Fibroblast of mammary gland (primary cell): ENCODE data around the gene SLC25A21.
A peak's percentile ranks its signal among the peaks of the same experiment; 100 is the strongest.
"Not testable (repeated sequence)": the region's sequence is repeated elsewhere in the genome, so short reads cannot be mapped to it uniquely, and the experiment has no call there.

Source experiments
- DNase-seq: peaks from one replicate; pipeline ENCODE4 v3.0.0-alpha.2; 2010; ENCODE audit warnings: low read depth
- H3K4me3 ChIP-seq: 2 replicates; pipeline ENCODE4 v1.5.1; 2011; ENCODE audit warnings: low read depth, mild to moderate bottlenecking, low read length, moderate library complexity; ENCODE audit not compliant: control insufficient read depth
- TF ChIP-seq, protein P1 (sequence below): conservative IDR thresholded peaks from 2 replicates; pipeline ENCODE4 v1.5.1; 2011; ENCODE audit warnings: low read depth, low read length, inconsistent platforms; ENCODE audit not compliant: control insufficient read depth, insufficient read depth

Gene SLC25A21

GRCh38 chr14:37197421-37198272, 25.2 kb upstream of the SLC25A21 start, which contains the start of gene MIPOL1:
TSS of gene MIPOL1 (plus strand) at chr14:37197937. CDS start at chr14:37247889, 49,952 bp downstream.
- TF ChIP-seq, protein P1, sequence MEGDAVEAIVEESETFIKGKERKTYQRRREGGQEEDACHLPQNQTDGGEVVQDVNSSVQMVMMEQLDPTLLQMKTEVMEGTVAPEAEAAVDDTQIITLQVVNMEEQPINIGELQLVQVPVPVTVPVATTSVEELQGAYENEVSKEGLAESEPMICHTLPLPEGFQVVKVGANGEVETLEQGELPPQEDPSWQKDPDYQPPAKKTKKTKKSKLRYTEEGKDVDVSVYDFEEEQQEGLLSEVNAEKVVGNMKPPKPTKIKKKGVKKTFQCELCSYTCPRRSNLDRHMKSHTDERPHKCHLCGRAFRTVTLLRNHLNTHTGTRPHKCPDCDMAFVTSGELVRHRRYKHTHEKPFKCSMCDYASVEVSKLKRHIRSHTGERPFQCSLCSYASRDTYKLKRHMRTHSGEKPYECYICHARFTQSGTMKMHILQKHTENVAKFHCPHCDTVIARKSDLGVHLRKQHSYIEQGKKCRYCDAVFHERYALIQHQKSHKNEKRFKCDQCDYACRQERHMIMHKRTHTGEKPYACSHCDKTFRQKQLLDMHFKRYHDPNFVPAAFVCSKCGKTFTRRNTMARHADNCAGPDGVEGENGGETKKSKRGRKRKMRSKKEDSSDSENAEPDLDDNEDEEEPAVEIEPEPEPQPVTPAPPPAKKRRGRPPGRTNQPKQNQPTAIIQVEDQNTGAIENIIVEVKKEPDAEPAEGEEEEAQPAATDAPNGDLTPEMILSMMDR = peak; percentile 18
- peak within 1 kb of the TSS; percentile 81 for H3K4me3 ChIP-seq
- DNase-seq = peak; percentile 82

DNA sequence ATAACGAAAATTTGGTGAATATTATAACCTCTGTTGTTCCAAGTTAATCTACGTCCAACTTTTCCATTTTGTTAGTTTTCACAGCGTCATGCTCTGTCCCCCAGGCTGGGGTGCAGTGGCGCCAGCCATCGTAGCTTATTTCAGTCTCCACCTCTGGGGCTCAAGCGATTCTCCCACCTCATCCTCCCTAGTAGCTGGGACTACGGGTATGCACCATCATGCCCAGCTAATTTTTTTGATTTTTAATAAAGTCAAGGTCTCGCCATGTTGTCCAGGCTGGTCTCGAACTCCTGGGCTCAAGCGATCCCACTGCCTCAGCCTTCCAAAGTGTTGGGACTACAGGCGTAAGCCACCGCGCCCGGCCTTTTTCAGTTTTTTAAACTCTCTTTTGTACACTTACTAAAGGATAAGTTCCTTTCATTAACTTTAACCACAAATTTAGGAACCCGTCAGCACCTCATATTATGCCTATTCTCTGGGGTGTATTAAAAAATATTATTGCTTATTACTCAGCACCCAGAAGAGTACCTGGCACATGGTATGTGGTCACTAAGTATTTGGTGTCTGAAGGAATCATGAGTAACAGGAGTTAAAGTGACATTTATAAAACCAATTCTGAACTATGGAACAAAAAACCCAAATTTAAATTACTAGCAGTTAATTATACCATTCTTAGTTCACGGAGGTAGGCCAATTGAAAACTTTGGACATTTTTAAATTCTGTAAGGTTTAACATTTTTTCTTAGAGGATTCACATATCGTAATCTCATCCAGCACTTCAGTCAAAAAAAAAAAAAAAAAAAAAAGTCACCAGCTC, 24.4 kb upstream of the SLC25A21 start:
- H3K4me3 ChIP-seq = peak overlapping the region; percentile 81
- TF ChIP-seq, protein P1 = no peak

GRCh38 chr14:37195327-37195726, 22.9 kb upstream of the SLC25A21 start:
- DNase-seq = peak; percentile 80
- H3K4me3 ChIP-seq = no peak overlapping the region
- TF ChIP-seq, protein P1 = no peak

More for the DNA sequence above, 24.4 kb upstream of the SLC25A21 start:
- peak; percentile 42 for DNase-seq

DNA sequence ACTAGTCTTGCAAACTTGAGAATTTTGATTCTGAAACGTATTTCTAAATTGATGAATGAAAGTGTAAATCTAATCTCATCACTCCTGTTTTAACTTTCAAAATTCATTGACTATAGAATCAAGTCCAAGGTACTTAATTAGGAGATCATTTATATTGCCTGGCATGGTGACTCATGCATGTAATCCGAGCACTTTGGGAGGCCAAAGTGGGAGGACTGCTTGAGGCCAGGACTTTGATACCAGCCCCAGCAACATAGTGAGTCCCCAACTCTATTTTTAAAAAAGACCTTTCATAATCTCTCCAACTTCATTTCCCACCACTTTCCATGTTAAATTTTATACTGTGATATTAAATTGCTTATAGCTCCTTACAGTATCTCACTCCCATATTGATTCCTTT, 22.3 kb upstream of the SLC25A21 start:
- no peak overlapping the region for H3K4me3 ChIP-seq
- DNase-seq = no peak
- TF ChIP-seq, protein P1 = no peak

- not testable (repeated sequence) for H3K4me3 ChIP-seq, DNase-seq
Observed at GRCh38 chr14:37189733-37190132, 17.3 kb upstream of the SLC25A21 start.

DNA sequence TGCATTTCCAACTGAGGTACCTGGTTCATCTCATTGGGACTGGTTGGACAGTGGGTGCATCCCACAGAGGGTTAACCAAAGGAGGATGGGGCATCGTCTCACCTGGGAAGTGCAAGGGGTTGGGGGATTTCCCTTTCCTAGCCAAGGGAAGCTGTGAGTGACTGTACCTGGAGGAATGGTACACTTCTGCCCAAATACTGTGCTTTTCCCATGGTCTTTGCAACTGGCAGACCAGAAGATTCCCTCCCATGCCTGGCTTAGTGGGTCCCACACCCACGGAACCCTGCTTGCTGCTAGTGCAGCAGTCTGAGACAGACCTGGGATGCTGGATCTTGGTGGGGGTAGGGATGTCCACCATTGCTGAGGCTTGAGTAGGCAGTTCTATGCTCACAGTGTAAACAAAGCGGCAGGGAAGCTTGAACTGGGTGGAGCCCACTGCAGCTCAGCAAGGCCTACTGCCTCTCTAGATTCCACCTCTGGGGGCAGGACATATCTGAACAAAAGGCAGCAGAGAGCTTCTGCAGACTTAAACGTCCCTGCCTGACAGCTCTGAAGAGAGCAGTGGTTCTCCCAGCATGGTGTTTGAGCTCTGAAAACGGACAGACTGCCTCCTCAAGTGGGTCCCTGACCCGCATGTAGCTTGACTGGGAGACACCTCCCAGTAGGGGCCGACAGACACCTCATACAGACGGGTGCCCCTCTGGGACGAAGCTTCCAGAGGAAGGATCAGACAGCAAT, 15.6 kb upstream of the SLC25A21 start:
- not testable (repeated sequence) for DNase-seq, H3K4me3 ChIP-seq

DNA sequence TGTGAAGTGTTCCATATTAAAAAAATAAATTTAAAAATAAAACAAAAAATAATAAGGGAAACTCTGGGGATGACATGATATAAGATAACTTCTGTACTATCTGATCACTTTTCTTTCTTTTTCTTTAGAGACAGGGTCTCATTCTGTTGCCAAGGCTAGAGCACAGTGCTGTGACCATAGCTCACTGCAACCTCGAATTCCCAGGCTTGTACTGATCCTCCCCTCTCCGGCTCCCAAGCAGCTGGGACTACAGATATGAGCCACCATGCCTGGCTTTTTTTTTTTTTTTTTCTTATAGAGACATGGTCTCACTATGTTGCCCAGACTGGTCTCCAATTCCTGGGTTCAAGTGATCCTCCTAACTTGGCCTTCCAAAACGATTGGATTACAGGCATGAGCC, 14.9 kb upstream of the SLC25A21 start:
- no peak overlapping the region for H3K4me3 ChIP-seq
- DNase-seq = no peak
- TF ChIP-seq, protein P1 = no peak
